ENCODE measurements around the gene CLEC3B.

Gene CLEC3B

GRCh38 chr3:45003859-45004258 is 22.2 kb upstream of the CLEC3B start:
- Histone ChIP-seq H3K4me3 (ENCODE audit: low read depth, low read length, poor library complexity, severe bottlenecking) (no peak overlapping the region), H3K4me1 (ENCODE audit: insufficient read depth, low read length, severe bottlenecking) (no peaks in the 10 kb centered on the region), H3K27me3 (ENCODE audit: insufficient read depth, low read length) (no peaks in the 10 kb centered on the region), H3K9me3 (ENCODE audit: low read length) (peaks cover 2% of the 10 kb centered on the region; the same call in 1 of the 2 replicates), H3K9ac (ENCODE audit: low read length) (no peak overlapping the region), H3K79me2 (ENCODE audit: insufficient read depth, low read length) (no peaks in the 10 kb centered on the region), H2AFZ (ENCODE audit: low read length) (no peak overlapping the region), H3K9me2 (ENCODE audit: low read depth, low read length) (no peaks in the 10 kb centered on the region), H3K36me3 (ENCODE audit: insufficient read depth, low read length) (peaks cover 87% of the 10 kb centered on the region), H3K4me2 (ENCODE audit: low read length) (no peak overlapping the region), H3F3A (ENCODE audit: insufficient read depth, low read length) (0 out of 2 replicates have a peak, but pooled peaks cover 3% of the 10 kb centered on the region), H3K27ac (ENCODE audit: low read depth, low read length, poor library complexity, severe bottlenecking) (no peak overlapping the region), H4K20me1 (ENCODE audit: insufficient read depth, low read length) (no peaks in the 10 kb centered on the region)
- no peak for TF ChIP-seq CTCF (IDR thresholded peaks at IDR 0.05; ENCODE audit: low read length)
- no peak for TF ChIP-seq EZH2 (IDR thresholded peaks at IDR 0.05; ENCODE audit: borderline replicate concordance, low read length)

- Histone ChIP-seq H3K36me3 (ENCODE audit: insufficient read depth, low read length) (peaks cover 82% of the 10 kb centered on the region), H3K4me1 (ENCODE audit: insufficient read depth, low read length, severe bottlenecking) (no peaks in the 10 kb centered on the region), H3F3A (ENCODE audit: insufficient read depth, low read length) (0 out of 2 replicates have a peak, but pooled peaks cover 3% of the 10 kb centered on the region), H3K79me2 (ENCODE audit: insufficient read depth, low read length) (no peaks in the 10 kb centered on the region), H3K9me2 (ENCODE audit: low read depth, low read length) (no peaks in the 10 kb centered on the region), H3K4me2 (ENCODE audit: low read length) (no peak overlapping the region), H3K27me3 (ENCODE audit: insufficient read depth, low read length) (no peaks in the 10 kb centered on the region), H3K9ac (ENCODE audit: low read length) (no peak overlapping the region), H4K20me1 (ENCODE audit: insufficient read depth, low read length) (no peaks in the 10 kb centered on the region), H3K9me3 (ENCODE audit: low read length) (peaks cover 2% of the 10 kb centered on the region; the same call in 1 of the 2 replicates), H3K4me3 (ENCODE audit: low read depth, low read length, poor library complexity, severe bottlenecking) (no peak overlapping the region), H2AFZ (ENCODE audit: low read length) (no peak overlapping the region), H3K27ac (ENCODE audit: low read depth, low read length, poor library complexity, severe bottlenecking) (no peak overlapping the region)
- TF ChIP-seq CTCF (IDR thresholded peaks at IDR 0.05; ENCODE audit: low read length) (no peak), EZH2 (IDR thresholded peaks at IDR 0.05; ENCODE audit: borderline replicate concordance, low read length) (no peak)
Observed at GRCh38 chr3:45007091-45007490, 19.0 kb upstream of the CLEC3B start.

GRCh38 chr3:45008117-45008516 is 18.0 kb upstream of the CLEC3B start:
- H3K9ac ChIP-seq (ENCODE audit: low read length), result no peak overlapping the region
- 0 out of 2 replicates have a peak, but pooled peaks cover 3% of the 10 kb centered on the region for H3F3A ChIP-seq (ENCODE audit: insufficient read depth, low read length)
- H3K27me3 ChIP-seq (ENCODE audit: insufficient read depth, low read length), result no peaks in the 10 kb centered on the region
- no peaks in the 10 kb centered on the region for H3K79me2 ChIP-seq (ENCODE audit: insufficient read depth, low read length)
- no peaks in the 10 kb centered on the region for H3K4me1 ChIP-seq (ENCODE audit: insufficient read depth, low read length, severe bottlenecking)
- H3K9me3 ChIP-seq (ENCODE audit: low read length), result peaks cover 2% of the 10 kb centered on the region; the same call in 1 of the 2 replicates
- TF ChIP-seq CTCF (IDR thresholded peaks at IDR 0.05; ENCODE audit: low read length), result no peak
- TF ChIP-seq EZH2 (IDR thresholded peaks at IDR 0.05; ENCODE audit: borderline replicate concordance, low read length), result no peak
- H3K4me3 ChIP-seq (ENCODE audit: low read depth, low read length, poor library complexity, severe bottlenecking), result no peak overlapping the region
- H2AFZ ChIP-seq (ENCODE audit: low read length), result no peak overlapping the region
- H3K36me3 ChIP-seq (ENCODE audit: insufficient read depth, low read length), result peaks cover 82% of the 10 kb centered on the region
- H3K27ac ChIP-seq (ENCODE audit: low read depth, low read length, poor library complexity, severe bottlenecking), result no peak overlapping the region
- no peak overlapping the region for H3K4me2 ChIP-seq (ENCODE audit: low read length)
- H4K20me1 ChIP-seq (ENCODE audit: insufficient read depth, low read length), result no peaks in the 10 kb centered on the region
- no peaks in the 10 kb centered on the region for H3K9me2 ChIP-seq (ENCODE audit: low read depth, low read length)
